Activated naive CD8-positive, alpha-beta T cell treated with anti-CD3 and anti-CD28 coated beads for 36 hours (primary cell): ENCODE data around the gene PDLIM1. TPM values are rescaled to one million over a fixed set of nuclear protein-coding genes. Genes with fewer than 3 reads are reported as not detected.

Experiments
- DNase-seq: peaks from one replicate; pipeline ENCODE4 v3.0.0; 2021
- H3K27ac Mint-ChIP-seq: one replicate; pipeline ENCODE4 v1.8.0; 2022; ENCODE audit warnings: mild to moderate bottlenecking, moderate library complexity, mixed read lengths
- H3K27me3 Mint-ChIP-seq: one replicate; pipeline ENCODE4 v1.8.0; 2022; ENCODE audit warnings: mild to moderate bottlenecking, mixed read lengths
- H3K36me3 Mint-ChIP-seq: one replicate; pipeline ENCODE4 v1.8.0; 2021; ENCODE audit warnings: mild to moderate bottlenecking, mixed read lengths
- H3K4me1 Mint-ChIP-seq: one replicate; pipeline ENCODE4 v1.8.0; 2021; ENCODE audit warnings: mixed read lengths
- H3K4me3 Mint-ChIP-seq: one replicate; pipeline ENCODE4 v1.8.0; 2022; ENCODE audit warnings: mild to moderate bottlenecking, moderate library complexity, mixed read lengths
- H3K9me3 Mint-ChIP-seq: one replicate; pipeline ENCODE4 v1.8.0; 2022; ENCODE audit warnings: mixed read lengths
- total RNA-seq, 2 experiments: library from RNA; stranded (reverse); gene quantifications; one replicate each; pipeline ENCODE4 v1.2.3, GENCODE V29; 2021

PDLIM1 gene
- 1 to 10 TPM in 1 of 2 experiments, under 1 TPM in 1; 0.70 to 1.6 TPM for total RNA-seq

- H3K27me3 Mint-ChIP-seq, result peaks cover 82% of the 10 kb centered on the region
- H3K4me3 Mint-ChIP-seq, result peak within 1 kb of the TSS; percentile 68
These were observed at the start of gene PDLIM1 for GRCh38 chr10:95290461-95291364. Gene PDLIM1, minus strand, starts transcription at chr10:95291003. Its CDS starts 88 bp downstream, at chr10:95290915.

GRCh38 chr10:95339863-95340262 lies 49.1 kb upstream of the PDLIM1 start:
- H3K27ac Mint-ChIP-seq, result no peak overlapping the region
- H3K27me3 Mint-ChIP-seq, result no peaks in the 10 kb centered on the region
- H3K4me3 Mint-ChIP-seq, result no peak overlapping the region
- H3K4me1 Mint-ChIP-seq, result no peaks in the 10 kb centered on the region
- no peaks in the 10 kb centered on the region for H3K36me3 Mint-ChIP-seq
- DNase-seq, result no peak
- H3K9me3 Mint-ChIP-seq, result no peaks in the 10 kb centered on the region

More at GRCh38 chr10:95290461-95291364, at the start of gene PDLIM1:
- Mint-ChIP-seq H3K9me3 (no peaks in the 10 kb centered on the region), H3K4me1 (peaks cover 7% of the 10 kb centered on the region), H3K36me3 (no peaks in the 10 kb centered on the region), H3K27ac (no peak within 1 kb of the TSS)
- peak; percentile 41 for DNase-seq

GRCh38 chr10:95337423-95338160 lies 46.8 kb upstream of the PDLIM1 start:
- no peaks in the 10 kb centered on the region for H3K27me3 Mint-ChIP-seq
- H3K36me3 Mint-ChIP-seq, result no peaks in the 10 kb centered on the region
- H3K9me3 Mint-ChIP-seq, result no peaks in the 10 kb centered on the region
- no peak for DNase-seq
- H3K27ac Mint-ChIP-seq, result no peak overlapping the region
- no peak overlapping the region for H3K4me3 Mint-ChIP-seq
- no peaks in the 10 kb centered on the region for H3K4me1 Mint-ChIP-seq

GRCh38 chr10:95336702-95337101 lies 45.9 kb upstream of the PDLIM1 start:
- no peak overlapping the region for H3K4me3 Mint-ChIP-seq
- no peak for DNase-seq
- H3K27ac Mint-ChIP-seq, result no peak overlapping the region
- H3K4me1 Mint-ChIP-seq, result no peaks in the 10 kb centered on the region
- no peaks in the 10 kb centered on the region for H3K9me3 Mint-ChIP-seq
- no peaks in the 10 kb centered on the region for H3K27me3 Mint-ChIP-seq
- H3K36me3 Mint-ChIP-seq, result no peaks in the 10 kb centered on the region

GRCh38 chr10:95335933-95336699 lies 45.3 kb upstream of the PDLIM1 start:
- no peaks in the 10 kb centered on the region for H3K36me3 Mint-ChIP-seq
- H3K9me3 Mint-ChIP-seq, result no peaks in the 10 kb centered on the region
- no peak overlapping the region for H3K4me3 Mint-ChIP-seq
- no peak for DNase-seq
- no peaks in the 10 kb centered on the region for H3K4me1 Mint-ChIP-seq
- H3K27ac Mint-ChIP-seq, result no peak overlapping the region
- no peaks in the 10 kb centered on the region for H3K27me3 Mint-ChIP-seq

- H3K4me1 Mint-ChIP-seq, result no peaks in the 10 kb centered on the region
- H3K9me3 Mint-ChIP-seq, result no peaks in the 10 kb centered on the region
- no peak overlapping the region for H3K27ac Mint-ChIP-seq
- DNase-seq, result no peak
- no peak overlapping the region for H3K4me3 Mint-ChIP-seq
- H3K27me3 Mint-ChIP-seq, result no peaks in the 10 kb centered on the region
- no peaks in the 10 kb centered on the region for H3K36me3 Mint-ChIP-seq
These were observed 44.0 kb upstream of the PDLIM1 start for GRCh38 chr10:95334805-95335144.

GRCh38 chr10:95333997-95334804 lies 43.4 kb upstream of the PDLIM1 start:
- H3K4me1 Mint-ChIP-seq, result no peaks in the 10 kb centered on the region
- no peak overlapping the region for H3K4me3 Mint-ChIP-seq
- H3K27ac Mint-ChIP-seq, result no peak overlapping the region
- no peaks in the 10 kb centered on the region for H3K36me3 Mint-ChIP-seq
- H3K27me3 Mint-ChIP-seq, result no peaks in the 10 kb centered on the region
- no peaks in the 10 kb centered on the region for H3K9me3 Mint-ChIP-seq
- no peak for DNase-seq

GRCh38 chr10:95332666-95333249 lies 42.0 kb upstream of the PDLIM1 start:
- no peak overlapping the region for H3K4me3 Mint-ChIP-seq
- no peaks in the 10 kb centered on the region for H3K27me3 Mint-ChIP-seq
- DNase-seq, result no peak
- no peaks in the 10 kb centered on the region for H3K36me3 Mint-ChIP-seq
- H3K27ac Mint-ChIP-seq, result no peak overlapping the region
- H3K9me3 Mint-ChIP-seq, result no peaks in the 10 kb centered on the region
- no peaks in the 10 kb centered on the region for H3K4me1 Mint-ChIP-seq

GRCh38 chr10:95331596-95332130 lies 40.9 kb upstream of the PDLIM1 start:
- no peak overlapping the region for H3K4me3 Mint-ChIP-seq
- no peaks in the 10 kb centered on the region for H3K4me1 Mint-ChIP-seq
- no peak overlapping the region for H3K27ac Mint-ChIP-seq
- no peaks in the 10 kb centered on the region for H3K36me3 Mint-ChIP-seq
- no peaks in the 10 kb centered on the region for H3K27me3 Mint-ChIP-seq
- no peak for DNase-seq
- H3K9me3 Mint-ChIP-seq, result no peaks in the 10 kb centered on the region

- H3K4me1 Mint-ChIP-seq, result no peaks in the 10 kb centered on the region
- no peak overlapping the region for H3K27ac Mint-ChIP-seq
- no peaks in the 10 kb centered on the region for H3K36me3 Mint-ChIP-seq
- DNase-seq, result no peak
- H3K27me3 Mint-ChIP-seq, result no peaks in the 10 kb centered on the region
- H3K9me3 Mint-ChIP-seq, result no peaks in the 10 kb centered on the region
- H3K4me3 Mint-ChIP-seq, result no peak overlapping the region
These were observed 40.2 kb upstream of the PDLIM1 start for GRCh38 chr10:95330966-95331453.

- no peak for DNase-seq
- H3K4me1 Mint-ChIP-seq, result no peaks in the 10 kb centered on the region
- no peaks in the 10 kb centered on the region for H3K27me3 Mint-ChIP-seq
- no peaks in the 10 kb centered on the region for H3K36me3 Mint-ChIP-seq
- H3K4me3 Mint-ChIP-seq, result no peak overlapping the region
- H3K27ac Mint-ChIP-seq, result no peak overlapping the region
- no peaks in the 10 kb centered on the region for H3K9me3 Mint-ChIP-seq
These were observed 38.5 kb upstream of the PDLIM1 start for GRCh38 chr10:95329296-95329695.

GRCh38 chr10:95328013-95328412 lies 37.2 kb upstream of the PDLIM1 start:
- Mint-ChIP-seq H3K4me3 (no peak overlapping the region), H3K36me3 (no peaks in the 10 kb centered on the region), H3K9me3 (no peaks in the 10 kb centered on the region), H3K27me3 (no peaks in the 10 kb centered on the region), H3K27ac (no peak overlapping the region), H3K4me1 (no peaks in the 10 kb centered on the region)
- no peak for DNase-seq

- no peaks in the 10 kb centered on the region for H3K9me3 Mint-ChIP-seq
- H3K36me3 Mint-ChIP-seq, result no peaks in the 10 kb centered on the region
- no peaks in the 10 kb centered on the region for H3K27me3 Mint-ChIP-seq
- no peak overlapping the region for H3K27ac Mint-ChIP-seq
- DNase-seq, result no peak
- no peaks in the 10 kb centered on the region for H3K4me1 Mint-ChIP-seq
- H3K4me3 Mint-ChIP-seq, result no peak overlapping the region
These were observed 36.6 kb upstream of the PDLIM1 start for GRCh38 chr10:95327367-95327766.

- H3K27ac Mint-ChIP-seq, result no peak overlapping the region
- no peak overlapping the region for H3K4me3 Mint-ChIP-seq
- H3K4me1 Mint-ChIP-seq, result no peaks in the 10 kb centered on the region
- no peaks in the 10 kb centered on the region for H3K27me3 Mint-ChIP-seq
- no peaks in the 10 kb centered on the region for H3K9me3 Mint-ChIP-seq
- DNase-seq, result no peak
- no peaks in the 10 kb centered on the region for H3K36me3 Mint-ChIP-seq
These were observed 35.6 kb upstream of the PDLIM1 start for GRCh38 chr10:95326396-95326795.
